Measurements from ENCODE around the gene SYTL2.

SYTL2 gene

DNA sequence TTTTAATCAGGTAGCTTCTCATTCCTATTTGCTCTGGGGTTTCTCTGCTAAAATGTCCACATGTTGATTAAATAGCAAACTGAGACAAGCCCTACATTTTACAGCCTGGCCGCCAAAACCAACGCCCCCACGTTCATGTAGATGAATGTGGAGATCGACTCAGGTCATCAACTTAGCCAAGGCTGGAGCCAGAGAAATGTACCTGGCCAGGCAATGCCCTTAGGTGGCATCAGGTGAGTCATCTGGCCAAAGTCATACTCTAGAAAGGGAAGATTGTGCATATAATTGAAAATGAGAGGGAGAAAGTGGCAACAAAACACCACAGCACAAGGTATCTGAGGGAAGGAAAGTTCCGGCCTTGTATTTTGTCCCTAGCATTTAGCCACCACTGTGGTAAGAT is 87.9 kb downstream of the SYTL2 start:
- DNase-seq: no peak

DNA sequence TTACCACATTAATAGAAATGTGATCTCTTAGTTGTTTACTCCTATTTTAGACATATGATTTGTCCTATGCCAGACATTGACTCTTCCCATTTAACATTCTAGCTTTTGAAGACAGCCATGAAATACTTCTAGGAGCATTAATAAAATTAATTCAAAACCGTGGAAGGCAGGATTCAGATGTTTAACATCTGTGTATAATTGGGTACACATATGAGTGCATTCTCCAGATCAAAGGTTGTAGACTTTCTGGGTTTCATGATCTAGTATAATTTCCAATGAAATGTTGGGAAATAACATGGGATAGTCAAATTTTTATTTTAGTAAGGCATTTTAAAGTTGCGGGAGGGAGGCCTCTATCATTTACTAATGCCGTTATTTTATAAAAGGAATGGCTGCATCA is 89.8 kb downstream of the SYTL2 start:
- no peak for DNase-seq

DNA sequence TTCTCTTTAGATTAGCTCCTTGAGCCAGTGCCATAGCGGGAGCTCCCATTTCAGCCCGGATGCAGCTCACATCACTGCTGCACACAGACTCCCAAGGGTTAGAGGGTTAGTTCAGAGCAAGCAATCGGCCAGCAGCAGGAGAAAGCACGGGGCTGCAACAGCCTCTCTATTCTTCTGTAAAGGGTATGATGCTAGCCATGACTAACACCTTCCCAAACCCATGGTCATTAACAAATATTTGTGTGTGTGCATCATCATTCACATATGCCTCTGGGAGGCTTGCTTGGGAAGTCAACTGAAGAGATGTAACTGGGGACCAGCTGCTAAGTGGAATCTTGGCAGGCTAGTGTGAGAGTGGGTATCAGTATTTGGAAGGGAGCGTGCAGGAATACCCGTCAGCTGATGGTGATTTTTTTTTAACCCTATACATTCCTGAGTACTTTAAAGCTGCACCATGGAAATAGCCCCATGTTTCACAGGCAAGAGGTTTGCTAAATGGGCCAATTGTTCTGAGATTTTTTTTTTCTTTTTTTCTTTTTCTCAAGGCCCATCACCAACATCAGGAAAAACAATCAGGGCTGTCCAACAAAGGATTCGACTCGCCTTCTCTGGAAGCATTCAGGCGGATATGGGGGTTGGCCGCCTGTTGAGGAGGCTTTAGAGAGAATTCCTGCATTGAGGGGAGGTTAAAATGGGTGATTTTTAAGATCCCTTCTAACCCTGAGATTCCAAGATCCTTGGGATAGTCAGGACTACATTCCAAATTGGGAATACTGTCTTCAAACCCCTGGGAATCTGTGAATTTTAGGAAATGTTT is 91.7 kb downstream of the SYTL2 start:
- peak; percentile 100 for DNase-seq

DNA sequence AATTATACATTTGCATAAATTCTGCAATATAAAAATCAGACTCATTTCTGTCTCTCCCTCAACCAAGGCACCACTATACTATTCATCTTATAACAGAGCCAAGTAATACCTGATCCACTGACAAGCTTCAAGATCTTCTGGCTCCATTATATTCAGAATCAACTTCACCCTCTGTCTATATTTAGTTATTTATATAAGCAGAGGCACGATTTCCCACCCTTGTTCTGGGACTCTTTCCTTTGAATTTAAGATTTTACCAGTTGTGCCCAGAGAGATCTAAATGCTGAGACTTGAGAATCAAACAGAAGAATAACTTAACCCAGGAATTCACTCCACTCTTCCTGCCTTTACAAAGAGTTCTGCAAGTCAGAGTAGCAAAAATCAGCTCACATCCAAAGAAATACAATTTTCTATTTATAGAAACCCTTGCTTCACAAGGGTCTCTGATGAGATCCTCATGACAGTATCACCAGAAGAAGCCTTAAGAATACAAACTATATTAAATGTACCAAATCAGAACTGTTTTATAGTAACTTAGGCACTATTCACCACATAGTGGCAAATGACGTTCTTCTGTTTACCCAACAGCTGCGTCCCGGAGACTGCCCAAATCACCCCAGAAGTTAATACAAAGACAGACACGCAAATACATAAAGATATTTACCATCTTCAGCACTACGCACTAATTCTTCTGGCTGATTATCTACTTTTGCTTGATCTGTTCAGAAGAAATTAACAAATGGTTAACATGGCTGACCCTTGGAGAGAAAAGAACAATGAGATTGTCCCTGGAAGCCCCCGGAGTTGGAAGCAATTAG is 92.6 kb downstream of the SYTL2 start:
- DNase-seq: no peak

DNA sequence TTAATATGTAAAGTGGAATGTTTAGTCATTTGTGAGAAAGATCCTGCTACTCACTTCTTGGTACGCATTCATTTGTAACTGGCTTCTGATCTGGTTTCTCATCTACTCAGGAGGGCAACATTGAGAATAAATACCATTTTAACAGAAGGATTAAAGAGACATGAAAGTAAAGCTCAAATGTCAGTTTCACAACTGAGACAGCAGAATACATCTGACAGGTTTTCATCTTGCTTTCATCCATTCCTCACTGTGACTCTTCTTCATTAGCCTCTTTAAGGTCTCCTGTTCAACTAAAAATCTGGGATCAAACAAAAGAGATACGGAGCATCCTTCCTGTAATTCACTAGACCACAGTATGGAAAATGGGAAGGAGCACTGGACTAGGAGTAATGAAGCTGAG is 93.5 kb downstream of the SYTL2 start:
- no peak for DNase-seq

DNA sequence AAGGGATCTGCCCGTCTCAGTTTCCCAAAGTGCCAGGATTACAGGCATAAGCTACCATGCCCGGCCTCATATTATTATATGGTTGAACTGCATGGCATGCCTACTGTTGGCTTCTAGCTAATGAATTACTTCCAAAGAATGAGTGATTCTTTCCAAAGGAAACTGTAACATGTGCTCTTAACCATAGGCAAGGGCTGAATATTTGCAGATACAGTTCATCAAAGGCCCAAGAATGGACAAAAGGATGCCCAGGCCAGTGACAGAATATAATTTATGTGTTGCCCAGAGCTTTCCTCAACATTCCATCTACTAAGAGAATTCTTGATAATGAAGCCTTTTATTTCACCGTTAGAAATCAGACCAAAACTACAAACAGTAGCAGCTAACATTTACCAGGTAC is 98.0 kb downstream of the SYTL2 start:
- DNase-seq: no peak

DNA sequence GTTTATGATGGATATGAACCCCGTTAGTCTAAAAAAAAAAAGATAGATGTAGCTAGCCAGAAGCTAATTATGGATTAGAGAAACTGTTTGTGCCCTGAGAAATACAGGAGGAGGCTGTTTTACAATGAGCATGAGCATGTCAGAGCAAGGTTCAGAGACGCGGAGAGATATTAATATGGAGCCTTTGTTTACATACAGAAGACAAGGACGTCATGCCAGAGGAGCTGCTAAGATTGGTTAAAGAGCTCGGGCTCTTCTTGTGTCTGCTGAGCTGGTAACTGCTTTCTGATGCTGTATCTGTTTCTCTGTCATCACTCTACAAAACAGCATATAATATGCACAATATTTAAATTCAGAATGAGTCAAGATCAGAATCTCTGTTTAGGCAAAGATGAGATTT is 100.0 kb downstream of the SYTL2 start:
- no peak for DNase-seq

DNA sequence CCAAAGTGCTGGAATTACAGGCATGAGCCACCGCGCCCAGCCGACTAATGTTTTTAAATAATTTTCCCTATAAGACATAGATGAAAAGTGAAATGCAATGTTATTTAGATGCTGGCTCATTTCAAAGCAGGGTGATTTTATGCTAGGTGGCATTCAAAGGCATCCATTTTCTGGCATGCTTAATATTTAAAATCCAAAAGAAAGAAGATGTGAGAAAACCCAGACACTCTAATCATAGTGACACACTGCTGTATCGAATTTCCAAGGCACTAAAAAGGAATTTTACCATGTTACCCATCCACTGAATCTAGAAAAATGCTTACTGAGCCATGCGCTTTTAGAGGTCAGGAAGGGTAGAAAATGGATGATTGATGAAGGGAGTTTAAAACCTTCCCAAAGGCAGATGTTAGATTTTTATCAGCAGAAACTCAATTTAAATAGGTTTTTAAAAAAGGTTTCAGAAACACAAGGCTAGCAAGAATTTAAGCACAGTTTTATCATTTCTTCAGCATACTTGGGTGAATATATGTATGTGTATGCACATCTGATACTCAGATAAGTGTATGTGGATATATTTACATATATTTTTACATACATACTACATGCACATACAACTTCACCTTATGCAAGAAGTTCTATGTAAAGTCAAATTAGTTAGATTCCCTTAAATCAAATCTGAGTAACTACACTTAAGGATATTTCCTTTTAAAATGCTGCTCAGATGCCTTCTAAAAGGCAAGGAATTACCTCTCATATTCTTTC is 100.8 kb downstream of the SYTL2 start:
- no peak for DNase-seq

DNA sequence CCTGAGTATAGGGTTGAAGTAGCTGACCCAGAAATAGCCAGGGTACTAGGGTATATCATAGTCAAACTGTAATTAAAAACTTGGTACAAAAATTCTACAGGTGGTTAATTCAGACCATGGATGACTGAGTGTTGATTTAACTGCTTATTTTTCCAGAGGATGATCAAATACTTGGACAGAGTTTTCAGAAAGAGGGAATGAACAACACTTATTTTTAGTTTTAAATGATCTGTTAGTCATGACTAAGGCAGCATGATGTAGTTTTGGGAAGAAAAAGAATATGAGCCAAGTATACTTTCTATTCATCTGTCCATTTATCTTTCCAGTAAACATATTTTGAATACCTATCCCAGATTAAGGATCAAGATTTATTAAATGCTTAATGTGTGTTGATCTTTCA is 105.1 kb downstream of the SYTL2 start:
- no peak for DNase-seq

DNA sequence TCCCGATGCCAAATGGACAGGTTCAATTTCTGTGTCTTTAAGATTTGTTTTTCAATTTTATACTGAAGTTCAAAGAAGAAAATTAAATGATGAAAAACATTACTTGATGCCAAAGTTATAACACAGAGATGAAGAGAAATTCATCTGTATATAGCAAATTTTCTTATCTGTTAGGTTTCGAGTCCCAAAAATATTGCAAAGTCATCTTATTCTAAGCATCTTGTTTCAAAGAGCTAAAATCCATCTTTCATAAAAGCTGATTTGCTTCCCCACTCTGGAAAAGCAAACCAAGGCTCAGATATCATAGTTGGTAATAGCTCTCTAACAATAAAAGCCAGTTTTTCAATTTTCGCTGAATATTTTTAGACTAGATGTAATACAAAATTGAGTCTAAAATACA is 106.0 kb downstream of the SYTL2 start:
- no peak for DNase-seq

DNA sequence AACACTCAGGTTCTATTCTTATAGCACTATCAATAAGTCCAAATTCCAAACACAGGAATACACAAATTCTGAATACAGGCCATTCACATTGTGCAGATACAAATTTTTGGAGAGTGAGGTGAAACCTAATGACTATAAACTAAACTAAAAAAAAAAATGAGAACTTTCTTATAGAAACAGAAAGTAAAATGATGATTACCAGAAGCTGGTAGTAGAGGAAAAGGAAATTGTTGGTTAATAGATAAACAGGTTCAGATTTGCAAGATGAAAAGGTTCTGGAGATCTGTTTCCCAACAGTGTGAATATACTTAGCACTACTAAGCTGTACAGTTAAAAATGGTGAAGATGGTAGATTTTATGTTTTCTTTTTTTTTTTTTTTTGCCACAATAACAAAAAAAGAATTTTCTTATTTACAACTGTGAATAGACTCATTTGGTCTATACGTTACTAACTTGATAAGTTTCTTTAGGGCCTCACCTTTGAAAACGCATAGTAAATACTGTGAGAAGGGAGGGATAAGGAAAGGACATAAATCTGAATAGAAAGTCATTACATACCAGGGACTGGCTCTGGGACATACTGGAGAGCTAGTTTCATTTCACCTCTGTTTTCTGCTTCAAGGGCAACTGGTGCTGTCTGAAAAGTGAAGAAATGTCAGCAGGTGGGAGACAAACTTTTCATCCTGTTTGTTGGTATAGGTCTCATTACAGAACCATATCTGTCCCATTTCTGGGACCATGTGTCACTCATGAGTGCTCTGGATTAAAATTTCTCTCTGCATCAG is 110.8 kb downstream of the SYTL2 start:
- DNase-seq: no peak

DNA sequence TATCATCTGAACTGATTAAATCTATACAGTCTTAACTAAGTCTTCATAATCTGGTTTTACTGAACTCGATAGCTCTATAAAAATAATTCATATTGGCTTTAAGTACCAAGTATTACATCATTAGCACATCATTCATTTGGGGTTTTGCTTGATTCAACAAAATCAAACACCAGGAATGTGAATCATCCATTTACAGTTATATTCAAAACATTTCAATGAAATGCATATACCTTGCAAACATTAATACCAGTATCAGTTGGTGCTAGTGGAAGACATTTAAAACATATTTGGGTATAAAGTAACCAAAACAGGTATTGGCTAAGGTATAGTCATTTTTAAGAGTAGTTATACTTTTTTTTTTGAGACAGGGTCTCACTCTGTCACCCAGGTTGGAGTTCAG is 112.7 kb downstream of the SYTL2 start:
- DNase-seq: no peak

DNA sequence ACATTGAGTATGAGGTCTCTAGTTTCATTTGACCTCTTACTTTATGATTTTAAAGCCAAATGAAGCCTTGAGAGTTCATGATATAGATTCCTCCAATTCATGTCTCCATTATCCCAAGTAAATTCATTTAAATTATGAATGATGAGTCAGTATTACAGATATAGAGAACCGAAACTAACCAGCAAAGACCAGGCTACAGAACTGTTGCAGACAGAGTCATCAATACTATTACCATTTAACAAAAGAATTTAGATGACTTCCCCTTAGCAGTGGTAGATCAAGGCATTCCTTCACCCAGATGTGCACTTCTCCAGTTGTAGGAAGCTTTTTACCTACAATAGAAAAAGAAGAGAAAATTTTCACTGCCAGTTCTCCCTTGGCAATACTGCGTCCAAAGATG is 113.2 kb downstream of the SYTL2 start:
- DNase-seq: no peak

DNA sequence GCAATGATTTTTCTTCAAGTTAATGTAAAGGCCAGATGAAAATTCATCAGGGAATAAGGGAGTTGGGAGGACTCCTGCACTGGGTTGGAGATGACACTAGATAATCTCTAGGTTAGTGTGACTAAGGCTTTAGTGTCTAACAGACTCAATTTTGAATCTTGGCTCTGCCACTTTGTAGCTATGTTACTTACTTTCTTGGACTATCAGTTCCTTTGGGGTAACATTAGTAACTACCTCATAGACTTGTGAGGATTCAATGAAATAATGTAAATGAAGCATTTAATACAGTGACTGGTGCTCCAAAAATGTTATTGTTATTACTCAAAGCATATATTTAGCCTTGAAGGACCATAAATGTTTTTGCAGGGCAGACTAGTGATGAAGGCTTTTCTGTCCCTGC is 115.4 kb downstream of the SYTL2 start:
- DNase-seq: no peak

DNA sequence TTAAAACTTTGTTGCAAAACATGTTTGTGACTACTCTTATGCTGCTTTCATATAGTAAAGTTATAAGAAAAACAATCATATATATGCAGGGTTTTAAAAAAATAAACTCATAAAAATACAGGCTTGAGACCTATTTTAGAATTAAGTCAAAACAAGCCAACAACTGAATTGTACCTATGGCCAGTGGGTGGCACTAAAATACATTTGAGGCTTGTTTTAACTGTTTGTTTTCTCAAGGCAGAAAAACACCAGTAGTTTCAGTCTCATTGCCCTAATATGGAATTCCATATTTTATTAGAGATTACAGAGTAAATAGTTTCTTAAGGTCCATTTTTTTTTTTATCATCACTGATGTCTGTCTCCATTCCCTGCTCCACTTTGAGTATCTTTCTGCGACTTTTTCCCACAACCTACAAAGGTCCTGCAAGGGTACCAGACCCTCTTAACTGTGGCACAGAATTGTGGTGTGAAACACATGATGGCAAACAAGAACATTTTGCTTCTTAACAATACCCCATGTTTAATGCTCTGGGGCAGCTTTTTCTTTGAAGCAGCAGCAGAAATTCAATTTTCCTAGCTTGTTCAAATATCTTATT is 116.5 kb downstream of the SYTL2 start:
- peak; percentile 56 for DNase-seq

DNA sequence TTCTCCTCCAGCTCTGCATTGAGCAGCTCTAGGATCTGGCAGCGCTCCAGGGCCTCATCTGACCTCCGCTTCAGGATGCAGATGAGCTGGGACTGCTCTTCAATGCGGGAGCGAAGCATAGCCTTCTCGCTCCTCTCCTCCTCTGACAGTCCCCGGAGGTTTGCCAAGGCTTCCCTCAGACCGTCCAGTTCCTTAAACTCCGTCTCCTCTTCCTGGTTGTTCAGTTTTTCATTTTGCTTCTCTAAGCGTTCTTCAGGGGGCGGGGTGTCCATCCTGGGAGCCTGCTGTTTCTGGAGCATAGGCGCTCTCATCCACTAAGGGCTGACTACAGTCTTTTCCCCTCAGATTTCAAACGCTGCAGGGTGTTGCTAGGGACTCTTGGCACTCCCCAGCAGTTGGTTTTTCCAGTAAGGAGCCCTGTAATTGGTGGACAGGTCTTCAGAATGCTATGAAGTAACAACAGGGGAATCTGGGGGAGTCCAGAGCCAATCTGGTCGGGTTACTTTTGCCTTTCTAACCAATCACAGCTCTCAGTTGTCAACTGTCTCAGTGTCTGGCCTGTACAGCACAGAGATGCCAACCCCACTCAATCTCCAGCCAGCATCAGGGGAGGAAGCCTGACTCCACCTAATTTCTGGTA is 125.0 kb downstream of the SYTL2 start, which contains the start of gene CCDC89:
Gene CCDC89 (minus strand): TSS at position 376 of the 640 bp plus-strand sequence. CDS start 65 bp downstream, at position 311.
- peak; percentile 77 for DNase-seq

DNA sequence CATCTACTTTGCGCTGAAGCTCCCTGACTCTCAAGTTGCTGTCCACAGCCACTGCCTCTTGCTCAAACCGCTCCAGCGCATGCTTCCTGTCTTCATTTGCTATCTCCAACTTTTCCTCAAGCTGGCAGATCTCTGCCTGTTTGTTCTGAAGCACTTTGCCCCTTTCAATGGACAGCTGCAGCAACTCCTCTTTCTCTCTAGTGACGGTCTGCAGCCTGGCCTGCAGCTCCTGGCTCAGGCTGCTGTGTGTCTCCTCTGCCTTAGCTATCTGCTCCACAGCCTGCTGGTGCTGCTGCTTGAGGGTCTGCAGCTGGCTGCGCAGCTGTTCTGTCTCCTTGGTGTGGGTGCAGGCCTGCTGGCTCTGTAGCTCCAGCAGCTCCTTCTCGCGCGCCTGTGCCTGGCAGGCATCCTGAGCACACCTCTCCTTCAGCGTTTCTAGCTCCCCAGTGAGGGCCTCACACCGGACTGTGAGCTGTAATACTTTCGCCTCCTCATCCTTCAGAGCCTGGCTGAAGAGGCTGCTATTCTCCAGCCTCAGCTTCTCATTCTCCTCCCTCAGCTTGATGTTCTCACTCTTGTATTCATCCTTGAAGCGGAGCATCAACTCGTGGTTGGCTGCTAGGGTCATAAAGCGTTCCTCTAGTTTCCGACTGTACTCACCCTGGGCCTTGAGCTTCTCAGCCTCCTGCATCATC is 125.7 kb downstream of the SYTL2 start:
- no peak for DNase-seq

DNA sequence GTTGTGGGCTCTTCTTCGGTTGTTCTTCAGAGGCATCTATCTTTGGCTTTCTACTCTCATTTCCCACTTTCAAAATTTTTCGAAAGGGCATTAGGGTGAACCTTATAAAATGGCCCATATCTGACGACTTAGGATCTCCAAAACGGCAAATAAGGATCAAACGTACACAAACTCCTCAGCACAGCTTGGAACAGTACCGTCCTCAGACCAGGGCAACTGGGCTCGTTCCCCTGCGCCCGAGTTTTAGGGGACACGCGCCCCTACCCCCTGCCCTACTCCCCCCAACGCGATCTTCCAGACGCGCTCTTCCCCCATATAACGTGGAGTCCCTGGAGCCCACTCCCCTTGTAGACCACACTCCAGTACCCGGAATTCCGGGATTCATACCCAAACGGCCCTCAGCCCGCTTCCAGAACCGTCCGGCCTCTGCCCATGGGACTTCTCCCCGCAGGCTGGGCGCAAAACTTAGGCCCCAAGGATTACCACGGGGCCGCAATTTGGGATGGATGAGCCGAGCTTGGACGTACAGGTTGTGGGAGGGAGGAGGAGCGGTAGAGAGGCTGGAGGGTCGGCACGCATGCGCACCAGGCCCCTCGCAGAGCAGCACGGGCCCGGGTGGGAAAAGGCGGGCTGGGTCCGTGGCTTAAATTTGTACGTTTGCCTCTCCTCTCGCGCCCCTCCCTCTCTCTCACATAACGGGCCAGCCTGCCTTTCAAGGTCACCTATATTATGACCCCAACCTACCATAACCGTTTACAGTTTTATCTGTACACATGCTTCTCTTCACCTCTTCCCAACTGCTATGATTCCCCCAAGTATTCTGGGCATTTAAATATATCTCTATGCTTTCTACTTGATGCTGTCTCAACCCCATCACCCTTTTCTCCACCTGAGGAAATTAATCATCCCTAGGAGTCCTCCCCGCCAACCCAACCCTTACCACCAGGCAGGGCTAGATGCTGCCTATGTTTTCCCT is 128.3 kb downstream of the SYTL2 start:
- peak; percentile 66 for DNase-seq

DNA sequence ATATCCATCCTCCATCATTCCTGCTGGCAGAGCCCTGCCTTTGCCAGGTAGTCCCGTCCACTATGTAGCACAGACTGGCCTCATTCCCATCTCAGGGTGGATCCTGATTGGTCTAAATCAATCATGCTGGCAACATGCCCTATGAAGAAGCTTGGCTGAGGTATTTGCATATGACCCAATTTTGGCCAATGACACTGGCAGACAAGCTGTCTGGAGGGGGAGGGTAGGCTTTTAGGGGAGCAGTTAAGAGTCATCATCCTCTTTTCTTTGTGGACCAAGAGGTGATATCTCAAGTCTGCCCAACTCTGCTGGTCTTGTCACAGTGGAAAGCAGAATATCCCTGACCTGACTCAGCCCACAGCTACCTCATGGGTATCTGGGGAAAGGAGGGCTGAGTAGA is 130.0 kb downstream of the SYTL2 start:
- DNase-seq: no peak

DNA sequence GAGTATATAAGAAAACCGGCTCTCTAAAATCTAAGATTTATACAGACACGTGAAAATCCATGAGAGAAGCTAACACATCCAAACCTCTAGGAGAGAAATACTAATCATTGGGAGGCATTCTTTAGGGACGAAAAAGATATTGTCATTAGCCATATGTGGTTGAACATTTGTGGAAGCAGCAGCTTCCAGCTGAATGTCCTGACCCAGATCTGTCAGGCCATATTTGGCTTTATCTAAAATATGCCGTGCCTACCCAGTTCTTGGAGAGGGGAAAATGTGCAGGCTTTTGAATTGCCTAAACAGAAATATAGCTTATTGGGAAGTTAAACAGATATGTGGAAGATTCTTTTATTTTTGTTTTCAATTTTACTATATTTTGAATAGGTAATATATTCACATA is 131.4 kb downstream of the SYTL2 start:
- DNase-seq: no peak
